Parathyroid adenoma (tissue), 2 donors: Measurements from ENCODE around the gene EIF3I.

Experiments
- H2AFZ ChIP-seq: fragments of 300-600 bp; sonication (generic); one replicate; pipeline ENCODE4 v1.7.0; 2017; ENCODE audit warnings: antibody characterized with exemption, mild to moderate bottlenecking
- H3K27ac ChIP-seq: fragments of 300-600 bp; sonication (generic); one replicate; pipeline ENCODE4 v1.7.0; 2017
- H3K27me3 ChIP-seq: fragments of 300-600 bp; sonication (generic); one replicate; pipeline ENCODE4 v1.7.0; 2017; ENCODE audit warnings: low read length; ENCODE audit not compliant: control insufficient read depth, insufficient read depth
- H3K36me3 ChIP-seq: fragments of 300-600 bp; sonication (generic); one replicate; pipeline ENCODE4 v1.7.0; 2017; ENCODE audit warnings: low read length; ENCODE audit not compliant: control insufficient read depth, insufficient read depth
- H3K4me1 ChIP-seq: fragments of 300-600 bp; sonication (generic); one replicate; pipeline ENCODE4 v1.7.0; 2017; ENCODE audit warnings: control low read depth
- H3K4me2 ChIP-seq: fragments of 300-600 bp; sonication (generic); one replicate; pipeline ENCODE4 v1.7.0; 2017; ENCODE audit warnings: low read length
- H3K4me3 ChIP-seq: fragments of 300-600 bp; sonication (generic); one replicate; pipeline ENCODE4 v1.7.0; 2017; ENCODE audit warnings: low read depth, low read length
- H3K79me2 ChIP-seq: fragments of 300-600 bp; sonication (generic); one replicate; pipeline ENCODE4 v1.7.0; 2017; ENCODE audit warnings: control low read depth
- H3K9ac ChIP-seq: fragments of 300-600 bp; sonication (generic); one replicate; pipeline ENCODE4 v1.7.0; 2017; ENCODE audit warnings: mild to moderate bottlenecking
- H3K9me3 ChIP-seq: fragments of 300-600 bp; sonication (generic); one replicate; pipeline ENCODE4 v1.7.0; 2017; ENCODE audit warnings: low read length; ENCODE audit not compliant: control insufficient read depth
- TF ChIP-seq, protein P1 (sequence below): fragments of 300-600 bp; sonication (generic); IDR thresholded peaks from one replicate; pipeline ENCODE4 v1.7.0; 2017; ENCODE audit warnings: antibody characterized with exemption, mild to moderate bottlenecking
- donor health status: primary hyperparathyroidism.

Gene EIF3I

DNA sequence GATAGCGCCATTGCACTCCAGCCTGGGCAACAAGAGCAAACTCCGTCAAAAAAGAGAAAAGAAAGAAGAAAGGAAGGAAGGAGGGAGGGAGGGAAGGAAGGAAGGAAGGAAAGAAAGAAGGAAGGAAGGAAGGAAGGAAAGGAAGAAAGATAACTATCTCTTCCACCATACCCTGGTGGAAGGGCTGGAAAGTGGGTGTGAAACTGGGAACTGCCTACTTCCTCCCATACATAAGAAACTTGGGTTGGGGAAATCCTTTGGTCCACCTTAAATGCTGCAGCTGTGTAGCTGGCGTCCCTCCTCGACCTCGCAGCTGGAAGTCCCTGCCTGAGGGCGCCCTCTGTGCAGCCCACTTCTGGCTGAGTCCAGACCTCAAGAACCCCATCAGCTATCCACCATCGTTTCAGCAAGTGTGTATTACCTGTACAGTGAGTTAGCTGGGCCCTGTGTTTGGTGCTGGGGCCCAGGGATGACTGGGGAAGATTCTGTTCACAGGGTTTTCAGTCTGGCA, 20.2 kb downstream of the EIF3I start:
- Histone ChIP-seq H3K36me3 (no peaks in the 10 kb centered on the region), H3K4me2 (no peak overlapping the region), H3K27ac (no peak overlapping the region), H3K79me2 (no peaks in the 10 kb centered on the region), H3K9me3 (no peaks in the 10 kb centered on the region), H2AFZ (no peak overlapping the region), H3K4me1 (no peaks in the 10 kb centered on the region), H3K9ac (no peak overlapping the region), H3K27me3 (no peaks in the 10 kb centered on the region), H3K4me3 (no peak overlapping the region)
- TF ChIP-seq, protein P1, sequence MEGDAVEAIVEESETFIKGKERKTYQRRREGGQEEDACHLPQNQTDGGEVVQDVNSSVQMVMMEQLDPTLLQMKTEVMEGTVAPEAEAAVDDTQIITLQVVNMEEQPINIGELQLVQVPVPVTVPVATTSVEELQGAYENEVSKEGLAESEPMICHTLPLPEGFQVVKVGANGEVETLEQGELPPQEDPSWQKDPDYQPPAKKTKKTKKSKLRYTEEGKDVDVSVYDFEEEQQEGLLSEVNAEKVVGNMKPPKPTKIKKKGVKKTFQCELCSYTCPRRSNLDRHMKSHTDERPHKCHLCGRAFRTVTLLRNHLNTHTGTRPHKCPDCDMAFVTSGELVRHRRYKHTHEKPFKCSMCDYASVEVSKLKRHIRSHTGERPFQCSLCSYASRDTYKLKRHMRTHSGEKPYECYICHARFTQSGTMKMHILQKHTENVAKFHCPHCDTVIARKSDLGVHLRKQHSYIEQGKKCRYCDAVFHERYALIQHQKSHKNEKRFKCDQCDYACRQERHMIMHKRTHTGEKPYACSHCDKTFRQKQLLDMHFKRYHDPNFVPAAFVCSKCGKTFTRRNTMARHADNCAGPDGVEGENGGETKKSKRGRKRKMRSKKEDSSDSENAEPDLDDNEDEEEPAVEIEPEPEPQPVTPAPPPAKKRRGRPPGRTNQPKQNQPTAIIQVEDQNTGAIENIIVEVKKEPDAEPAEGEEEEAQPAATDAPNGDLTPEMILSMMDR = no peak

DNA sequence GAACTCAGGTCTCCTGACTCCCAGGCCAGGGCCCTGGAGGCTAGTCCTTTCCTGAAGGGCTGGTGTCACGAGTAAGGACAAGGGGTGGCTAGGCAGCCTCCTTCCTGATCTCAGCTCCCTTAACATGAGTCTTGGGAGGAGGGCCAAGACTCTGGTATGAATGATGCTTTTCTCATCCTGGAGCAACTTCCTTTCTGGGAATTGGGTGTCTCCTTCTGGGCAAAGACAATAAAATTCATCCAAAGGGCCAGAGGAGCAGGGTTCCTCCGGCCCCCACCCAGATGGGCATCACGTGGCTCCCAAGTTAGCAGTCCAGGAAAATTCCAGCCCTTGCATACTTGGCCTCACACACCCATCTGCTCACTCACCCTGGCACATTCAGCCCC, 24.7 kb downstream of the EIF3I start, which contains the start of gene FAM167B:
Gene FAM167B (plus strand): TSS at position 335 of the 386 bp plus-strand sequence. CDS start 200 bp downstream, outside the sequence.
- Histone ChIP-seq H3K4me1 (peaks cover 2% of the 10 kb centered on the region), H3K27ac (peak within 1 kb of the TSS; percentile 60), H3K36me3 (no peaks in the 10 kb centered on the region), H3K27me3 (no peaks in the 10 kb centered on the region), H3K4me3 (peak within 1 kb of the TSS; percentile 5), H2AFZ (peak within 1 kb of the TSS; percentile 64), H3K4me2 (no peak within 1 kb of the TSS), H3K9ac (no peak within 1 kb of the TSS), H3K9me3 (no peaks in the 10 kb centered on the region), H3K79me2 (no peaks in the 10 kb centered on the region)
- TF ChIP-seq, protein P1 = no peak

DNA sequence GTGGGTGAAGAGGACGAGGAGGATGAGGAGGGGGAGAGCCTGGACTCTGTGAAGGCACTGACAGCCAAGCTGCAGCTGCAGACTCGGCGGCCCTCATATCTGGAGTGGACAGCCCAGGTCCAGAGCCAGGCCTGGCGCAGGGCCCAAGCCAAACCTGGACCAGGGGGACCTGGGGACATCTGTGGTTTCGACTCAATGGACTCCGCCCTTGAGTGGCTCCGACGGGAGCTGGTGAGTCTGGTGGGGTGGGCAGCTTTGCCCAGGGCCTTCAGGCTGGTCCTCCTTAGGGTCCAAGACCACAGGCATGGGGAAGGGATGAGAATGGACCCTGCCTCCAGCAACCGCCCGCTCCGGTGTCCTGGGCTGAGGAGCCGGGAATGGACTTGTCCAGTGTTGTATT, 25.2 kb downstream of the EIF3I start:
- no peaks in the 10 kb centered on the region for H3K36me3 ChIP-seq
- no peak overlapping the region for H2AFZ ChIP-seq
- H3K79me2 ChIP-seq = no peaks in the 10 kb centered on the region
- TF ChIP-seq, protein P1 = no peak
- no peak overlapping the region for H3K4me2 ChIP-seq
- H3K4me3 ChIP-seq = peak overlapping the region; percentile 5
- no peaks in the 10 kb centered on the region for H3K27me3 ChIP-seq
- H3K4me1 ChIP-seq = peaks cover 2% of the 10 kb centered on the region
- H3K9me3 ChIP-seq = no peaks in the 10 kb centered on the region
- peak overlapping the region; percentile 60 for H3K27ac ChIP-seq
- no peak overlapping the region for H3K9ac ChIP-seq

DNA sequence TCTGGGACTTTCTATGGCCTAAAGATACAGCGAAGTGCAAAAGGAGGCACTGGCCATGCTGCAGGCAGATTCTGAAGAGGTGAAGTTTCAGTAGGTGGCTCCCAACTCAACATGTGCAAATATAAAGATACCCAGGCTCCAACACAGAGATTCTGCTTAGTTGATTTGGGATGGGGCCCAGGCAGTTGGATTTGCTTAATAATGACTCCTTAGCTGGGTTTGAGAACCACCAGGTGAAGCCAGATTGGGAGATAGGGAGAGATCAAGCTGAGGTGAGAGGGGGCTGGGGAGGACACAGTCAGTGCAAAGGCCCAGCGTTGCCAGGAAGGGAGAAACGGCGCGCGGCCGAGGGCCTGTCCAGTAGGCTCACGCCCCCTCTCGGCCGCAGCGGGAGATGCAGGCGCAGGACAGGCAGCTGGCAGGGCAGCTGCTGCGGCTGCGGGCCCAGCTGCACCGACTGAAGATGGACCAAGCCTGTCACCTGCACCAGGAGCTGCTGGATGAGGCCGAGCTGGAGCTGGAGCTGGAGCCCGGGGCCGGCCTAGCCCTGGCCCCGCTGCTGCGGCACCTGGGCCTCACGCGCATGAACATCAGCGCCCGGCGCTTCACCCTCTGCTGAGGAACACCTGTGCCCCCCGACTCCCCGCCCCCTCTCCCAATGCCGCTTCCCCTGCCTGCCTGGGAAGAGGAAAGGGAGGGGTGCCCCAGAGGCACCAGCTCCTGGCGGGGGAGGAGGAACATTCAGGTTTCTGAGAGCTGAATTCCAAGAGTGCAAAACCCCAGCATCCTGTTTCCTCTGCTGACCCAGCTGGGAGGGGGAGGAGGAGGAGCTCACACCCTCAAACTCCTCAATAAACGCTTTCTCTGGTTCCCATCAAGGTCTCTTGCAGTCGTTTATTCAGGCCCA, 26.0 kb downstream of the EIF3I start:
- Histone ChIP-seq H3K4me1 (peaks cover 2% of the 10 kb centered on the region), H3K27ac (peak overlapping the region; percentile 60), H3K9ac (no peak overlapping the region), H3K4me2 (peak overlapping the region; percentile 38), H3K27me3 (no peaks in the 10 kb centered on the region), H3K4me3 (peak overlapping the region; percentile 5), H2AFZ (peak overlapping the region; percentile 64), H3K79me2 (no peaks in the 10 kb centered on the region), H3K9me3 (no peaks in the 10 kb centered on the region), H3K36me3 (no peaks in the 10 kb centered on the region)
- TF ChIP-seq, protein P1 = peak; percentile 70
